B cell (primary cell): ENCODE data around the gene LRRK2.

Experiments
- CTCF ChIP-seq: fragments of 200-600 bp; IDR thresholded peaks from one replicate; pipeline ENCODE4 v1.8.0; 2022; ENCODE audit warnings: antibody characterized with exemption, mild to moderate bottlenecking
- EZH2 ChIP-seq: IDR thresholded peaks from 2 replicates; pipeline ENCODE4 v1.6.1; 2012; ENCODE audit warnings: borderline replicate concordance, low read depth, mild to moderate bottlenecking, moderate library complexity, low read length; ENCODE audit not compliant: insufficient read depth, poor library complexity, severe bottlenecking

GRCh38 chr12:40223646-40224045, 1.2 kb upstream of the LRRK2 start:
- TF ChIP-seq CTCF = no peak
- TF ChIP-seq EZH2 = no peak
